NCI-H2081 (cell line): Measurements from ENCODE around the gene MYPN.

Experiments used
- DNase-seq, 2 experiments: peaks; one replicate each; lab custom pipeline; 2025; lab: John Stamatoyannopoulos, UW

The MYPN gene

DNA sequence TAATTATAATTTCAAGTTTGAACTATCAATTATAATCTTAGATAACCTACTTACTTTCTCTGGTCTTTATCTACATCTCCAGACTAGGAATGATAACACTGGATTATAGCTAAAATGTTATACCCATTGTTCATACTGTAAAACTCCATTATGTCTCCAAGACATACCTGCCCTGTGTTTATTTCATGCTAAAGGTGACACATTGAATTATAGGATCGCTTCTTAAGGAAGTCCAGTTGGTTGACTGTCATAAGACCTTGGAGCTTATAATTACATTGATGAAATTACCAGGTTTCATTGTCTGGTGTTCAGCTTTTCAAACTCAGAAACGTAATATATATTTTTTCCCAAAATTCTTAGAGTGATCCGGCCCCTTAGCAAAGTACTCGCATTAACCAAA, 18.7 kb upstream of the MYPN start:
- no peak for DNase-seq

DNA sequence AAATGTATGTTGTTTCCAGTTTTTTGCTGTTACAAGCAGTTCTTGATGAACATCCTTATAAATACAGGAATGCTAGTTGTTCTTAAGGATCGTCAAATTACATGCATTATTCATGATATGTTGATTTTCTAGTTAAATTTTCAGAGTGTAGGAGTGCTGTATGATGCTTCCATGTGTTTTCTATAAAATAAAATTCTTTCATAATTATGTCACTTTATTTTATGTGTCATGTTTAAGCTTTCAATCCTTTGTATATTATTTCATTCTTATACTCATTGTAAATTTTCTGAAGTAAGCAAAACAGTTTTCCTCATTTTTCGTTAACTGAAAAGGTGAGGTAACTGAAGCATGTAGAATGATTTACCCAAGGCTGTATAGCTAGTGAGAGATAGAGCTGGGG, 16.8 kb upstream of the MYPN start:
- DNase-seq: no peak

DNA sequence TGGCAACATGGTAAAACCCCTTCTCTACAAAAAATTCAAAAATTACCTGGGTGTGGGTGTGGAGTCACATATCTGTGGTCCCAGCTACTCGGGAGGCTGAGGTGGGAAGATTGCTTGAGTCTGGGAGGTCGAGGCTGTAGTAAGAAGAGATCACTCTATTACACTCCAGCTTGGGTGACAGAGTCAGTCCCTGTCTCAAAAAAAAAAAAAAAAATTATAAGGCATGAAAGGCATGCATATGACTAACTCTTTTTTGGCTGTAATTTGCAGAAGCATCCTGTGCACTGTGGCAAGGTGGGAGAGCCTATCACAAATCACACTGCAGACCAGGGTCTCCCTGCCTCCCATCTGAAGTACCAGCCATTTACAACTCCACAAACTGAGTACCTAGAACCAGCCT, 14.1 kb upstream of the MYPN start:
- no peak for DNase-seq

DNA sequence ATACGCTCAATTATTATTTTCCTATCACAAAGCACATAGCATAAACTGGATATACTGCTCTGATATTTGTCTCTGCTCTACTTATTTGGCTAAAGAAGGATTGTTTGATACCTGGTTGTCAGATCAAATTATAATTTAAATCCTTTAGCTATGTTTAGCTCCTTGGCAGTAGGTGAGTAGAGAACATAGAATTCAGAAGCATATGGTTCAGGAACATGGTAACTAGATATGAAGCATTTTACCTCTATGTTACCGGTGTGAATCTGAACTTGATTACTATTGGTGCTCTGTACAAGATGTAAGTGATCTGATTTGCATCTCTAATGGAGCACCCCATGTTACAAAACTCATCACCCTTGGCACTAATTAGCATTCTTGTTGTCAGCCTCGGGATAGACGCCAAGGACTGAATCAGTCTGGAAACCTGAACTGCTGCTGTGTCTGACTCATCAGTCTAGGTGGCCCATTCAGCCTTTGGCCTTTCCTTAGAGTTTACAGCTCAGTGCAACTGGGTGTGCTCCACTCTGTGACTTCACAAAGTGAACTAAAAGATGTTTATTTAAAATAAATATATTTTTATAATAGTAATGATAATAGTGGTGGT, 12.3 kb upstream of the MYPN start:
- DNase-seq: no peak

DNA sequence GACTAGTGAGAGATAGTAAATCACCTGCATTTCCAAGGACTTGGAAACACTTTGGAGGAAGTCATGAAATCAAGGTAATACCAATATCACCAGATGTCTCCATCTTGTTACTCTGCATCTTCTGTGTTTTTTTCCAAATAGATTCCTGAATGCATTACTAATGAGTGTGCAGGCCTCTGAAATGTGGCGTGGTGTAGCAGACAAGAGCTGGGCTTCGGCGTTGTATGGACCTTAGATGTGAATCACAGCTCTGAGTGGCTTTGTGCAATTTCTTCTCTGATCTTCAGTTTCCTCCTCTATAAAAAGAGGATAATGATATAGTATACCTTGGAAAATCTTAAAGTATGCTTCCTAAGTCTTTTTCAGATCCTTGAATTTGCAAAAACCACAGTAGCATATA, 9.6 kb upstream of the MYPN start:
- no peak for DNase-seq

DNA sequence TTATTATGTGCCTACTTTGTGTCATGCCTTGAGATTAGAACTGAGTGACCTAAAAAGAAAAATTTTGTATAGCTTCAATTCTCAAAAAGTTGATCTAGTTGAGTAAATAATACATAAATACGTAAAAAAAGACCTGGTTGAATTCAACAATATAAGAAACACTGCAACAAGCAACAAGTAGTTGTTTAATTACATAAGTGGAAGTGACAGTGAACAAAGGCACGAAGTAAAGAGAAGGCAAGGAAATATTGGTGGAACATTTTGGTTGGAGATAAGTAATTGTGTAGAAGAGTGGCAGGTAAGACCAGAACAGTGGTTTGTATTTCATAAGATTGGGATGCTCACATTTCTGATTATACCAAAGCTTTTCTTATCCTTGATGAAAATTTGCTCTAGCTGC, 8.2 kb upstream of the MYPN start:
- DNase-seq: no peak

DNA sequence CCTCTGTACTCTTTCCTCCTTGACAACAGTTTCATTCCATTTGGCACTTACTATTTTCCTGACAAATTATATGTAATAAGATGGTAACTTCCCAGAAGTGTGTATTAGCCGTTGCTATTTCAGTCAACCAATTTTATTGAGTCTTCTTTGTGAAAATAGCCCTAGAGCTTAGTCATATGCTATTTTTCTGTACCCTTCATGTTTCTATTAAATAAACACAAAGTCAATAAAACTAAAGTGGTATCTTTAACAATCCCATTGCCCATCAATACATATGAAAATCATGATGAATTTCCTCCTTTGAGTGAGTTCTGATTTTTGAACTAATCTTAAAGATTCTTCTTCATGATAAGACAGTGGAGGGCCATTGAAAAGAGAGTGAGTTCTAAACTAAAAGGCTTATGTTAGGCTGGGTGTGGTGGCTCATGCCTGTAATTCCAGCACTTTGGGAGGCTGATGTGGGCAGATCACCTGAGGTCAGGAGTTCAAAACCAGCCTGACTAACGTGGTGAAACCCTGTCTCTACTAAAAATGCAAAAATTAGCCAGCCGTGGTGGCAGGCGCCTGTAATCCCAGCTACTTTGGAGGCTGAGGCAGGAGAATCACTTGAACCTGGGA, 5.9 kb upstream of the MYPN start:
- DNase-seq: no peak

DNA sequence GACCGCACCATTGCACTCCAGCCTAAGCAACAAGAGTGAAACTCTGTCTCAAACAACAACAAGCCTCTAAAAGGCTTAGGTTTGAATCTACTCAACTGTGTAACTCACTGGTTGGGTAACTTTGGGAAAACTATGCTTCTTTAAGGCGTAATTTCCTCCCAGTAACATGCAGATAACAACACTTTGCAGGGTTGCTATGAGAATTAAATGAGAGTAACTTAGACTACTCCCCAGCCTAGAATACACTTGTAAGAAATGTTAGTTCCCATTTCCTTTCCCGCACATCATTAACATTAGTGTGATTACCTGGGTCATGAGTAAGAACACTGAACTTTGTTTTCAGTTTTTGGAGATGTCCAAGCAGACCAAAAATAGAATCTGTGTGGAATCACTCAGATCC, 5.4 kb upstream of the MYPN start:
- no peak for DNase-seq

DNA sequence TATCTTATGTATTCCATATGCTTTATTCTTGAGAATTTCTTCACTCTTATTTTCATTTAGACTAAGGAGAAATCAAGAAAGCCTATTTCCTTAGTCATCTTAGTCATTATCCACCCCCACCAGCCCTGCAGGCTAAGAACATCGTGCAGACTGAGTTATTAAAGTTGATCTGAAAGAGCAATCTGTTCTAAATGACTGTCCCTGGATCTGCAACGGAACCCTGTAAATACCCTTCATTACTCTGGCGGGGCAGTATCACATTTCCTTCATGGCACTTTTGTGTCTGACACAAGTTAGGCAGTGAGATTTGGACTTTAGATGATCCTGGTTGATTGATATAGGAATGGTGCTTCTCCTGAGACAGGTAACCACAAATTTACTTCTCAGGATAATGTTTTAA, 3.5 kb upstream of the MYPN start:
- no peak for DNase-seq

DNA sequence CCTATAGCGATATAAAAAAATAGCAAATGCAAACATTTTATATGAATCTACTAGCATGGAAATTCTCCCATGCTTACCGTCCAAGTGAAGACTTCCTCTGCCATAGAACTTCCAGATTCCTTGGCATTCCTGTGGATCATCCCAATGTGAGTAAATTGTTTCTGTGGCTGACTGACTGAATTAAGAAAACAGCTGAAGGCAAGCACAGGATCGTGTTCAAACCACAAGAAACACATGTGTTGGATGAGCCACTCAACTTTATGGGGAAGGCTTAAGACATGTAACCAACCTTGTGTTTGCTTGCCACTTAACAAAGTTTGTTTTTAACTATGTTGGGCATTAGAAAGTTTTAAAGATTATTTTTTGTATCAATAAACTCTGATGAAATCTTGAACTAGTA, 2.6 kb upstream of the MYPN start:
- no peak for DNase-seq

DNA sequence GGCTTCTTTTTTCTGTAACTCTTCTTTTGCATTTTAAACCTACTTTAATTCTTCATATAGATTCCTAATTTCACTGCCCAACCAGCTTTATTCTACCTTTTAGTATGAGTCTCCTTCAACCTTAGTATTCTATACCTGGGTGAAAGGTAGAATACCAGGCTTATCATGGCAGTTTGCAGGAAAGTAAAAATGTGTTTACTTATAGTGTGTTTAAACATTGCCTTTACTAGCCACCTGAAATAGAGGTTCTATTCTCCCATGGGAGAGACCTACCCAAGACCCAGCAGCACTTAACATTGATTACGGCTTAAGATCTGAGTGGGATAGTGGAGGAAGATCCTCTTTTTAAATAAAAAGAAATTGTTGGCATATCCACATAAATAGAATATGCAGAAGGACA, 1.6 kb upstream of the MYPN start:
- DNase-seq: no peak

DNA sequence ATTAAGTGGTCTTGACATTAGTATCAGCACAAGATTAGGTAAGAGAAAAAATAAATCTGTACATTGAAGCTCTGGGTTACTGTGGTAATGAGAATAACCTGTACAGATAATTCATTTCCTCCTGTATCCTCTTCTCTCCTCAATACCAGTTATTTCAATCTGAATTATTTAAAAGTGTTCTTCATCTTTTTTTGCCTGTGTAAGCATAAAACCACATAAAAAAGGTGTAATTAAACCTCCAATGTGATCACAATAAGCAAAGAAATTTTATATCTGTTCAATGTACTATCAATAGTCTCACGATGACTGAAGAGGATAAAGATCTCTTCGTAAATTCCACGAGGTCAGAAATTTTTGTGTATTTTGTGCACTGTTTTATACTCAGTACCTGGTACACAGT, 1.2 kb upstream of the MYPN start:
- DNase-seq: no peak

DNA sequence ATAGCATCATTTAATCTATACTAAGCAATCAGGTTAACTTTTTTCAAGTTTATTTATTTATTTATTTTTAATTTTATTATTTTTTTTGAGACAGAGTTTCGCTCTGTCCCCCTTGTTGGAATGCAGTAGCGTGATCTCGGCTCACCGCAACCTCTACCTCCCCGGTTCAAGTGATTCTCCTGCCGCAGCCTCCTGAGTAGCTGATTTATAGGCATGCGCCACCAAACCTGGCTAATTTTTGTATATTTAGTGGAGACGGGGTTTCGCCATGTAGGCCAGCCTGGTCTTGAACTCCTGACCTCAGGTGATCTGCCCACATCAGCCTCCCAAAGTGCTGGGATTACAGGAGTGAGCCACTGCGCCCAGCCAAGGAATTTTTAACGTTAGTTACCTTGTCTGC, 635 bp upstream of the MYPN start:
- DNase-seq: no peak

DNA sequence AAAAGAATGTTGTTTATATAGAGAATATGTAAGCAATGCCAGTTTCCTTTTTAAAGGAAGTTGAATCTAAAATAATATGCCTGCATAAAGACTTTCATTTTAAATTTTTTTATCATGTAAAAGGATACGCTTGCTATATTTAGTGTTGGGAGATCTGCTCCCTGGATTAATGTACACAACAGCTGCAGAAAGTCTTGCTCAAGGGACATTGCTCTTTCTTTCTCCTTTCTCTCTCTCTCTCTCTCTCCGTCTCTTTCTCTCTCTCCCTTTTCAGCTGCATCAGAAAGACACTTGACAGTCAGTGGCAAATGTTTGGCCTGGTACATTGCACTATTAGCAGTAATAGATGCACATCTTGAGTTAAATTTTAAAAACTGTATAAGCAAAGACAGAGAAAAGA, 739 bp downstream of the MYPN start:
- no peak for DNase-seq

DNA sequence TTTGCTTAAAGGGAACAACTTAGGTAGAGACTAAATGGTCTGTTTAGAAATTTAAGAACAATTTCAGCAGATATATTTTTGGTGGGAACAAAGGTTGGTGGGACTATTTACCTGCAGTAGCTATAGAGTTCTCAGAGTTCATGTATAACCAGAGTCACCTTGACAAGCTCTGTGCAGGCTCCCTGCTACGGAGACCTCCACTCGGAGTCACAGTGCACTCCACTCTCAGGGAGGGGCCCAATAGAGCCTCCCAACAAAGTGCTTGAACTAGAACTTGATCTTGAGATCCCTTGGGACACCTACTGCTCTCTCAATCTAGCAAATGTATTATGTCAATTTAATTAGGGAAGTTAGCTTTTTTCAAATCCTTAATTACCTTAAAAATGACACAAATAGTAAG, 2.3 kb downstream of the MYPN start:
- DNase-seq: no peak

DNA sequence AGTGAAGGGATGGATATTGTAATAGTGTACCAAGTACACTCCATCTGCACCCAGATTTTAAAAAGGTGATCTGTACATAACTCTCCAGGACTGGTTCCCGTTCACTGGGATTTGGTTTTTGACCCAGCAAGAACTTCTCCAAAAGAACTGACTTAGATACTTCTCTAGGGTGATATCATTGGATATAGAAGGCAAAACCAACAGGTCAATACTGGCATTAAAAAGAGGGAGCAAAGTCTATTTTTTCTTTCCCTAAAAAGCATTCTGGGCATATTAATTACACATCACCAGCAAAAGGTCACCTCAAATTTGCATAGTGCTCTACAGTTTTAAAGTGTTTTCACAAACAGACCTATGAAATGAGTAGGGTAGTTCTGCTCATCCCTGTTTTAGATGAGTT, 3.5 kb downstream of the MYPN start:
- no peak for DNase-seq

DNA sequence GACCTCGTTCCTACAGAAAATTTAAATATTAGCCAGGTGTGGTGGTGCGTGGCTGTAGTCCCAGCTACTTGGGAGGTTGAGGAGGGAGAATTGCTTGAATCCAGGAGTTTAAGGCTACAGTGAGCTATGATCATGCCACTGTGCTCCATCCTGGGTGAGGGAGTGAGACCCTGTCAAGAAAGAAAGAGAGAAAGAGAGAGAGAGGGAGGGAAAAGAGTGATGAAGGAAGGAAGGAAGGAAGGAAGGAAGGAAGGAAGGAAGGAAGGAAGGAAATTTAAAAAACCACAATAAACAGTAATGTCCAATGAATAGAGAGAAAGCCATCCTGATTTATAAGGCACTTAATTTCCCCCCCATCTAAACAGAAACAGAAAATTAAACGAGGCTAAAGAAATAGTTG, 9.4 kb downstream of the MYPN start:
- no peak for DNase-seq

DNA sequence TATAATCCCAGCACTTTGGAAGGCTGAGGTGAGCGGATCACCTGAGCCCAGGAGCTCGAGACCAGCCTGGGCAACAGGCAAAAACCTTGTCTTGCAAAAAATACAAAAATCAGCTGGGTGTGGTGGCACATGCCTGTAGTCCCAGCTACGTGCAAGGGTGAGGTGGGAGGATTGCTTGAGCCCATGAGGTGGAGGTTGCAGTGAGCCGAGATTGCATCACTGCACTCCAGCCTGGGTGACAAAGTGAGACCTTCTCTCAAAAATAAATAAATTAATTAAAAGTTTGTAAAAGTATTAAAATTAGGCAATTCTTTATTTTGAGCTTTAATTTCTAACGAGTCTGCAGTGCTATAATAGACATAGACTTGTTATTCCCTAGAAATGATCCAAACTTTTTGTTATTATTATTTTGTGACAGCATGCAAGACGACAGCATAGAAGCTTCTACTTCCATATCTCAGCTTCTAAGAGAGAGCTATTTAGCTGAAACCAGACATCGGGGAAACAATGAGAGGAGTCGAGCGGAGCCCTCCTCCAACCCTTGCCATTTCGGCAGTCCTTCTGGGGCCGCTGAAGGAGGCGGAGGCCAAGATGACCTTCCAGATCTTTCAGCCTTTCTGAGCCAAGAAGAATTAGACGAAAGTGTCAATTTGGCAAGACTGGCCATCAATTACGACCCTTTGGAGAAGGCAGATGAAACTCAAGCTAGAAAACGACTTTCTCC, 11.9 kb downstream of the MYPN start:
- no peak for DNase-seq

DNA sequence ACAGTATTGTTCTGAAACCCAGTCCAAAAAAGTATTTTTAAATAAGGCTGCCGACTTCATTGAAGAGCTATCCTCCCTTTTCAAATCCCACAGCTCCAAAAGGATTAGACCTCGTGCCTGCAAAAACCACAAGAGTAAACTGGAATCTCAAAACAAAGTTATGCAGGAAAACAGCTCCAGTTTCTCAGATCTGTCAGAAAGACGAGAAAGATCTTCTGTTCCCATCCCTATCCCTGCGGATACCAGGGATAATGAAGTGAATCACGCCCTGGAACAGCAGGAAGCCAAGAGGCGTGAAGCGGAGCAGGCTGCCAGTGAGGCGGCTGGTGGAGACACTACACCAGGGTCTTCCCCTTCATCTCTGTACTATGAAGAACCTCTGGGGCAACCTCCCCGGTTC, 12.6 kb downstream of the MYPN start:
- DNase-seq: no peak

DNA sequence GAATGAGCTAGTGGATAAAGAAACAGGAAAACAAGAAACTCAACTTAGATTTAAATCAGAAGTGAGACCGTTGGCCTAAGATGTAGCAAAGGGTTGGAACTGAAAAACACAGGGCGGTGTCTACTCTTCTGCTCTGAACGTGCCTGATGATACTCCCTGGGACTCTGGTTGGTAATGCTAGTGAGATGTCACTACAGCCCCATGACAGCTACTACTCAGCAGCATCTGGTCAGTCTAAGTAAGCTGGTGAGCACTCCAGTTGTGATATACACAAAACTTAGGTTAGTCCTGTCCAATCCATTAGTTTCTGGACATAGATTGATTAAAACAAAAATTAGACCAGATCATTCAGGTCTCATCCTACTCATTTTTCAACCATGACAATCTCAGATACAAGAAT, 15.4 kb downstream of the MYPN start:
- no peak for DNase-seq

DNA sequence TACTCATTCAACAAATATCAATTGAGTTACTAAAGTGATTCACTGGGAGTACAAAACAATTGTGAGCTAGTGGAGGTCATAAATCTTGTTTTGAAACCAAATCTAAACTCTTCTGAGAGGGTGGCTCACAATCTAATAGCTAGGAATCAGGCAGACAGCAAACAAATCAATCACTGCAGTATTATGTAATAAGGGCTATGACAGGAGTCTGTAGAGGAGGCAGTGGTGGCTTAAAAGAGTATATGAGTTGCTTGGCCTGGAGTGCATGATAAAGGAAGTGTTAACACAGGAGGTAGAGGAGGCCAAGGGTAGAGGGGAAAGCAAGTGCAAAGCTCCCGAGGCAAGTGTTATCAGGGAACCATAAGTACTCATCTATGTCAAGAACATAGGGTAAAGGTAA, 16.5 kb downstream of the MYPN start:
- no peak for DNase-seq

DNA sequence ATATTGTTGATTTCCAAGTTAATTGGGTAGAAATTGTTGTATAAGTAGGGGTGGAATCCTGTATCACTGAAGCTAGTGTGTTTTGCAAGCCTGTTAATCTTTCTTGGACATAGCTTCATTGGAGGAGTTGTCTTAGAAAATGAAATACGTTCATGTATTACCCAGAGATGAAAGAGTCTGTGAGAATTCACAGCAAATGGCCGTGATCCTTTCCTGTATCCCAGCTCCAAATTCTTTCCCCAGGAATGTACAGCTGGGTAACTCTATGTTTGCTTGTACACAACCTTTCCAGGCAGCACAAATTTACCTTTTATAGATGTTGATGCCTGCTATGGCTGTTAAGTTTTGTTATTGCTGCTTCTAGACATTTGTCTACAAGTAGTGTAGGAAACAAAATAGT, 18.7 kb downstream of the MYPN start:
- DNase-seq: no peak

DNA sequence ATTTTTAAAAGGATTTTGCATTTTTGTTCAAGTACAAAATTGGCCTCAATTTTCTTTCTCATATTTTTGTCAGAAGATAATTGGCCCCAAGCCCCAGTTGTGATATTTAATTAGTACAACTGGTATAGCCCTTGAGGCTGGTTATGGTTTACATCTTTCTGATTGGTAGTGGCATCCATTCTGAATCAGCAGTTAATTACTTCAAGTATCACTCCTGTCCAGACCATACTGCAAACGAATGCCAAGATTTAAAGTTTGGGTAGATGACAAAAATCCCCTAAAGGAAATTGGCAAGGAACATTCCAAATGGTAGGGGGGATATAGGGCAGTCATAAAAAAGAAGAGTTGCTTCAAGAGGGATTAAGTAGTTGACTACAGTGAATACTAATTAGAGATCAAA, 23.1 kb downstream of the MYPN start:
- DNase-seq: no peak

DNA sequence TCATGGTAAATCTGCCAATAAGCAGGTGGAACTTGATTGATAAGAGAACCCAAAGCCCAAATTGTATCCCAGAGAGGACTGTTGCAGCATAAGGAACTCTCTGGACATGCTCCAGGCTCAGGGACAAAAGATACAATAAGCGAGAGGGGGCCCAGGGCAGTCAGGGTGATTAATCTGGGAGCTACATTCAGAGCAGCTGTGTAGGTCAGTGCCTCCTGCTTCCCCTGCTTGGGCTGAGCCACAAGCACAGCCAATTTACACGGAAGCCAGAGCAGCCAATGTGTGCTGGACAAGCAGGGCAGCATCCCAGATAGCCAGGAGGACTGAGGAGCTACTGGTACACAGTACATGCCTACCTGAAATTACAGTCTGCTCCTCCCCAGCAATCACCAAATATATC, 24.2 kb downstream of the MYPN start:
- DNase-seq: no peak
